ENCODE measurements around the gene GALM.

Gene GALM

DNA sequence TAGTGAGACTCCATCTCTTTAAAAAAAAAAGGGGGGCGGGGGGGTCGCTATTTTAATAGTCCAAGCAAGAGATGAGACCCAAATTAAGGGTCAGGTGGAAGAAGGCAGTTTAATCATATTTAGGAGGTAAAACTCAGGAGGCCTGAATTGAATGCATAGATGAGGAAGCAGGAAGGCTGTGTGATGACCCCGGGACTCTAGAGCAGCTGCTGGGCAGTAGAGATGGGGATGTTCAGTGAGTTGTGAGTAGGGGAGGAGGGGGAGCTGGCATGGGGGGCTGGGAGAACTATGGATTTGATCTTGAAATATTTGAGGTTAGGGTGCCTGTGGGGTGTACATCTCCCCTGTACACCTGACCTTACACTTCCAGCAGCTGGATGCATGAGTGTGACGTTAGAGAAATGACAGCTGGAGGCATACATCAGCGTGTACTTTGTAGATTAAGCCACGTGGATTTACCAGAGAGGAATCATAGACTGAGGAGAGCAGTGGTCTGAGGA, 41.0 kb downstream of the GALM start:
- no peak for TF ChIP-seq CTCF (IDR thresholded peaks at IDR 0.05)

- TF ChIP-seq CTCF (IDR thresholded peaks at IDR 0.05) = no peak
Observed at GRCh38 chr2:38708900-38709566, 43.1 kb downstream of the GALM start.

DNA sequence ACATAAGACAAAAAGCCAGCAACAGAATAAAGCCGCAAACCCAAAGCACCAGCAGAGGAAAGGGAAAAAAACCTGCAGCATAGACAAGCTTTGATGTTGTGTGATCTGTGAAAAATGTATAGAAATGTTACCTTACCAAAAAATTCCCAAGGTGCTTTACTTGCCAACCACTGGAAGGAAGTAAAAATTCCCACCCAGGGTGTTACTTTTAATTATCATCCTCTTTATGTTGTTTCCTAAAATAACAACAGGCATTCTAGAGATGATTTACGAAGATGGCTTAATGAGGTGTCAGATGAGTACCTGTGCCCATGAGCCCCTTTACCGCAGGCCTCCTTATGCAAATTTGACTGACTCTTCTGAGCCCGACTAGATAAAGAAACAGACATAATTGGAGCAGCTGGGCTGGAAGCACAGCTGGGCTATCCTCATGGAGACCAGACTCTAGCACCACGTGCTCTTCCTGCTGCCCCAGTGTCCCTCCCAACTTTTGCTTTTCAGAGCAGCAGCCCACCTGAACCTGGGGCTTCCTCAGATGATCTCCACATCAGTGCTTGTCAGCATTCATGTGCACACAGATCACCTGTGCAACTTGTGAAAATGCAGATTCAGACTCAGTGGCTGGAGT, 43.8 kb downstream of the GALM start:
- TF ChIP-seq CTCF (IDR thresholded peaks at IDR 0.05) = no peak

DNA sequence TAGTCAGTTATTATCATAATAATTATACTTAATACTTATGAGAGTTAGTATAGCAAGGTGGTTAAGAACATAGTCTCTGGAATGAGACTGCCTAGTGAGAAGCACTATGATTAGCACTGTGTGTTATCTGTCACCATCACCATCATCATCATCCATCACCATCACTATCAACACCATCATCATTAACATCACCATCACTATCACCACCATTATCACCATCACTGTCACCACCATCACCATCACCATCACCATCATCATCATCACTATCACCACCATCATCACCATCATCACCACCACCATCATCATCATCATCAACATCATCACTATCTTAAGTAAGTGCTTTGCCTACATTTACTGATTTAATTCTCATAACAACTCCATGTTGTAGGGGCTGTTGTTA, 45.6 kb downstream of the GALM start:
- no peak for TF ChIP-seq CTCF (IDR thresholded peaks at IDR 0.05)

- no peak for TF ChIP-seq CTCF (IDR thresholded peaks at IDR 0.05)
Observed at GRCh38 chr2:38712413-38712812, 46.5 kb downstream of the GALM start.

DNA sequence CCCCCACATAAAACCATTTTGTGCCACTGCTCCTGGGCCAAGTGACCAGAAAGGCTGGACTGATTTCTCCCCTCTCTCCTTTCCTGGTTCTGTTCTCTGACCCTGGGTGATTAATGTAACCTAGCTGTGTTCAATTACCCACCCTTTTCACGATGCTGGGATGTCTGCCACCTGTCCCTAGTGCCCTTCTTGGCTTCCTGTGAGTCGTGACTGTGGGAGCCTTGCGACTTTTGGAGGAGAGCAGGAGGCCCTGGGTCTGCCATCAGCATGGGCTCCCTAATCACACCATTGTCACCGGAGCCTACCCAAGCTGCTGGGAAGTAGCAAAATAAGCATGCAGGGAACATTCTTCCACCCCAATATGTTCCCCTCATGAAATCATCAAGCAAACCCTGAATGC, 47.0 kb downstream of the GALM start:
- TF ChIP-seq CTCF (IDR thresholded peaks at IDR 0.05) = no peak

DNA sequence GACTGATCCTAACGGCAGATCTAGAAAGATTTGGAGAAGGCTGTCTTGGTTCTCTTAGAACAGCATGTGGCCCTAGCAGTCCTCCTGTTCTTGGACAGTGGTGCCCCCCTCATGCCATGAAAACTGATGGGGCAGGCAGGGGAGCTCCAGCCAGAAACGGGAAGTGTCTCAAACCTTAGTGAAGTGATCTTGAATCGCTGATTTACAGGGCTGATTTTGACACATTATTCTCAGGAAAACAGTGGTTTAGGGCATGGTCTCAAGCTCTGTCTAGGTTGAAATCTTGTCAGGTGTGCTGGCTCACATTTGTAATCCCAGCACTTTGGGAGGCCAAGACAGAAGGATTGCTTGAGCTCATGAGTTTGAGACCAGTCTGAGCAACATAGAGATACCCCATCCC, 47.4 kb downstream of the GALM start:
- TF ChIP-seq CTCF (IDR thresholded peaks at IDR 0.05) = no peak
